ENCODE data around the gene SDHB.

Gene SDHB

DNA sequence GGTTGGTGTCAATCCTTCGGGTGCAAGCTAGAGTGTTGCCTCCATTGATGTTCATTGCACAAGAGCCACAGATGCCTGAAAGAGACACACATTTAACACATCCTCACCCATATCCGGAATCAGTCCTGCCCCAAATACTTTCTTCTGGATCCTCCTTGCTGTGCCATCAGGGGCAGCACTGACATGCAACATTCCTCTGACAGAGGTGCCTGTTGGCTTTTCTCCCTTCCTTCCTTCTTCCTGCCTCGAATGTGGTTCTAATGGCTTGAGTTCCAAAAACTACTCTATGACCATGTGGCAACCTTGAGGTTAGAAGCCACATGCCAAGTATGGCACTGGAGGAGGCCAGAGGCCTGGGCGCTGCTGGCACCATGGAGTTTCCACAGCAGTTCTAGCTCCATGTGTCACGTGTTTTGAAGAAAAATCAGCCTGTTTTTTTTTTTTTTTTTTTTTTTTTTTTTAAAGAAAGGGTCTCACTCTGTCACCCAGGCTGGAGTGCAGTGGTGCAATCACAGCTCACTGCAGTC, 25.1 kb downstream of the SDHB start:
- TF ChIP-seq, protein P1, sequence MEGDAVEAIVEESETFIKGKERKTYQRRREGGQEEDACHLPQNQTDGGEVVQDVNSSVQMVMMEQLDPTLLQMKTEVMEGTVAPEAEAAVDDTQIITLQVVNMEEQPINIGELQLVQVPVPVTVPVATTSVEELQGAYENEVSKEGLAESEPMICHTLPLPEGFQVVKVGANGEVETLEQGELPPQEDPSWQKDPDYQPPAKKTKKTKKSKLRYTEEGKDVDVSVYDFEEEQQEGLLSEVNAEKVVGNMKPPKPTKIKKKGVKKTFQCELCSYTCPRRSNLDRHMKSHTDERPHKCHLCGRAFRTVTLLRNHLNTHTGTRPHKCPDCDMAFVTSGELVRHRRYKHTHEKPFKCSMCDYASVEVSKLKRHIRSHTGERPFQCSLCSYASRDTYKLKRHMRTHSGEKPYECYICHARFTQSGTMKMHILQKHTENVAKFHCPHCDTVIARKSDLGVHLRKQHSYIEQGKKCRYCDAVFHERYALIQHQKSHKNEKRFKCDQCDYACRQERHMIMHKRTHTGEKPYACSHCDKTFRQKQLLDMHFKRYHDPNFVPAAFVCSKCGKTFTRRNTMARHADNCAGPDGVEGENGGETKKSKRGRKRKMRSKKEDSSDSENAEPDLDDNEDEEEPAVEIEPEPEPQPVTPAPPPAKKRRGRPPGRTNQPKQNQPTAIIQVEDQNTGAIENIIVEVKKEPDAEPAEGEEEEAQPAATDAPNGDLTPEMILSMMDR (IDR thresholded peaks at IDR 0.05; ENCODE audit: unreplicated experiment in 3 of 3), result no peak
- Mint-ChIP-seq H3K36me3 (ENCODE audit: low read depth) (peaks cover 30% of the 10 kb centered on the region), H3K4me1 (peaks cover under 1% of the 10 kb centered on the region), H3K27ac (no peak overlapping the region), H3K9me3 (no peaks in the 10 kb centered on the region), H3K27me3 (ENCODE audit: low read depth) (no peaks in the 10 kb centered on the region), H3K4me3 (no peak overlapping the region)

DNA sequence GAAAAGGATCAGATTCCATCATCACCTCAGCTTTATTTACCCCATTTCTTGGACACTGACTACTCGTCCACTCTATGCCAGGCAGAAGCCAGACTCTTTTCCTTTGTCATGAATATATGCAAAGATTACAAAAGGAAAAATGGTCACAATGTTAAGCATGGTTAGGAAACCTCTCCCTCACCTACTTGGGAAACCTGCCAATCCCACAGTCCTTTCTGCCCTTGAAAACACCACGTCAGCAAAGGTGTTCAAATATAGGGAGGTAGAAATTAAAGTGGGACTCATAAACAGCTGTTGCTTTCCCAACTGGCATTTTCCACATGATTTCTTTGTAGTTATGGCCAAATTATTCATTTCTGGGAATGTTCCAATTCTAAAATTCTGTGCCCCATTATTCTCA, 25.9 kb downstream of the SDHB start:
- no peak overlapping the region for H3K4me3 Mint-ChIP-seq
- TF ChIP-seq, protein P1 (IDR thresholded peaks at IDR 0.05; ENCODE audit: unreplicated experiment in 3 of 3), result no peak
- H3K36me3 Mint-ChIP-seq (ENCODE audit: low read depth), result peaks cover 35% of the 10 kb centered on the region
- H3K27me3 Mint-ChIP-seq (ENCODE audit: low read depth), result no peaks in the 10 kb centered on the region
- H3K9me3 Mint-ChIP-seq, result no peaks in the 10 kb centered on the region
- H3K27ac Mint-ChIP-seq, result no peak overlapping the region
- H3K4me1 Mint-ChIP-seq, result peaks cover 5% of the 10 kb centered on the region

- Mint-ChIP-seq H3K27me3 (ENCODE audit: low read depth) (no peaks in the 10 kb centered on the region), H3K36me3 (ENCODE audit: low read depth) (peaks cover 40% of the 10 kb centered on the region), H3K27ac (no peak overlapping the region), H3K4me3 (no peak overlapping the region), H3K9me3 (no peaks in the 10 kb centered on the region), H3K4me1 (peaks cover 5% of the 10 kb centered on the region)
- TF ChIP-seq, protein P1 (IDR thresholded peaks at IDR 0.05; ENCODE audit: unreplicated experiment in 3 of 3), result no peak
Measured at GRCh38 chr1:17027403-17027802, 26.4 kb downstream of the SDHB start.

DNA sequence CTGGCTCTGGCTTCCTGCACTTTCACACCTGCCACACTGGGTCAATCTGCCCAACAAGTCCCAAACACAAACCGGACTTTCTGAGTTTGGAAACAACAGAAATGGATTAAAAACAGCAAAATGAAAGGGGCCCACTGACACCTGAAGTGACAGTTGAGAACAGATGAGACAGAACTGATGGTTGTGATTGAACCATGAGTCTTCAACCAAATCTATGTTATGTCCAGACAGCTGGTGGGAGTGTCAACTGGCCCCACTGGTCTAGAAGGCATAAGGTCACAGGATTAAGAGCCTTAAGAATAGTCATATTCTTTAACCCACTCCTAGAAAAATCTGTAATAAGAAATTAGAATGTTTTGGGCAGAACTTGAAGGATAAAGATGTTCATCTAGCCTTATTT, 29.1 kb downstream of the SDHB start:
- peaks cover 55% of the 10 kb centered on the region for H3K36me3 Mint-ChIP-seq (ENCODE audit: low read depth)
- no peaks in the 10 kb centered on the region for H3K27me3 Mint-ChIP-seq (ENCODE audit: low read depth)
- peak overlapping the region in 1 of 3 experiments; percentile 50 for H3K27ac Mint-ChIP-seq
- no peak overlapping the region for H3K4me3 Mint-ChIP-seq
- no peaks in the 10 kb centered on the region for H3K9me3 Mint-ChIP-seq
- H3K4me1 Mint-ChIP-seq, result peaks cover 5% of the 10 kb centered on the region
- TF ChIP-seq, protein P1 (IDR thresholded peaks at IDR 0.05; ENCODE audit: unreplicated experiment in 3 of 3), result no peak

DNA sequence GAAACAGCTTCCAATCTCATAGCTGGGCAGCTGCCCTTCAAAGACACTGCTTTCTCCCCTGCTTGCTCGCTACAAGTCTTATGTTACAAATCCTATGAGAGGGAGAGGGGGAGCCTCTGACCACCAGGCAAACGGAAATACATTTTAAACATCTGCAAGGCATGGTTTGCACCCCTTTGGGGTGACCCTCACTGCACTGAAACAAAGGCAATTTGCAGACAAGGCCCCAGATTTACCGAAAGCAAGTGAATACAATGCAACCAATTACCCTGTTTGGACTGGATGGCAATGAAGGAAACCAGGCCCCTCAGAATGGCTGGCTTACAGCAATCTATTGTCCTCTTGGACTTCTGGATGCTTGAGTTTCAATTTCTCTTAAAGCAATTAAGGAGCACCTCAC, 30.3 kb downstream of the SDHB start:
- Mint-ChIP-seq H3K9me3 (no peaks in the 10 kb centered on the region), H3K27me3 (ENCODE audit: low read depth) (no peaks in the 10 kb centered on the region), H3K27ac (peak overlapping the region in 2 of 3 experiments; percentile 14 to 50), H3K36me3 (ENCODE audit: low read depth) (peaks cover 63% of the 10 kb centered on the region), H3K4me3 (no peak overlapping the region), H3K4me1 (peaks cover 5% of the 10 kb centered on the region)
- TF ChIP-seq, protein P1 (IDR thresholded peaks at IDR 0.05; ENCODE audit: unreplicated experiment in 3 of 3), result no peak

DNA sequence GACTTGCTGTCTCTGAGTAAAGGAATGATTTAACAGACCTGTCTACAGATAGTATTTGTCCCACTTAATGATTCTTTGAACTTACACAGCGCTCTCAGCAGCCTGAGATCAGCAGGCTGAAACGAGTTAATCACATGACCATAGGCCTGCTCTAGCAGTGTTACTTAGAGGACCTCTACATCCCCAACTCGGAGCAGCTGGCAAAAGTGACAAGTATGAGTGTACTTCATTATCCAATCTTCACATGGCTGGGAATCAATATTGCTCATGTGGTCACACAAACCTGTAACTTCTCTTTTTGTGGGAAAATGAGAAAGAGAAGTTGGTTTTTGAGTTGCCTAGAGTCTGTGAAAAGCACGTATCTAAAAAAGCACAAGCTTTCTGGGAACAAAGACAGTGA, 30.7 kb downstream of the SDHB start:
- TF ChIP-seq, protein P1 (IDR thresholded peaks at IDR 0.05; ENCODE audit: unreplicated experiment in 3 of 3), result no peak
- Mint-ChIP-seq H3K9me3 (no peaks in the 10 kb centered on the region), H3K4me3 (no peak overlapping the region), H3K36me3 (ENCODE audit: low read depth) (peaks cover 63% of the 10 kb centered on the region), H3K4me1 (peaks cover 5% of the 10 kb centered on the region), H3K27ac (peak overlapping the region in 2 of 3 experiments; percentile 14 to 50), H3K27me3 (ENCODE audit: low read depth) (no peaks in the 10 kb centered on the region)

Data from nephron (organoid).